Cerebellar cortex (tissue), 1 donor: ENCODE results near the gene EMILIN3.

Experiments
- DNase-seq: peaks from one replicate; pipeline ENCODE4 v3.0.0-alpha.2; 2015; ENCODE audit warnings: low spot score

EMILIN3 gene

GRCh38 chr20:41344938-41345728 is 21.5 kb downstream of the EMILIN3 start:
- DNase-seq: no peak

DNA sequence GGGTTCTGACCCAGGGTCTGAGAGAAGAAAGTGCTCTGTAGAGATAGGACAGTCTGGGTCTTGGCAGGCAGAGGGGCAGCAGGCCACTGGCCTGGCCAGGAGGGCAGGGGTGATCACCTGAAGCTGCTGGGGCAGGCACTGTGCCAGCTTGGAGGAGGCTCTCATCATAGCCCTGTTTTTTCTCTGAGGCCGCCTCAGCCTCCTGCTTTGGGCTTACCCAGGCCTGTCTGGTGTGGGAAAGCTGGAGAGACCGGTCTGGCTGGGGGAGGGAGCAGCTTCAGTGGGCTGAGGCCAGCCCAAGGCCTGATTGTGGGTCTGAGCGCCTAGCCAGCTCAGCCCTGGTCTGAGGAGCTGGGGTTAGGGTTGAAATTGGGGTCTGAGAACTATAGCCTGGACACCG is 22.1 kb downstream of the EMILIN3 start:
- no peak for DNase-seq

- no peak for DNase-seq
These were observed 23.8 kb downstream of the EMILIN3 start for GRCh38 chr20:41342474-41343464.

DNA sequence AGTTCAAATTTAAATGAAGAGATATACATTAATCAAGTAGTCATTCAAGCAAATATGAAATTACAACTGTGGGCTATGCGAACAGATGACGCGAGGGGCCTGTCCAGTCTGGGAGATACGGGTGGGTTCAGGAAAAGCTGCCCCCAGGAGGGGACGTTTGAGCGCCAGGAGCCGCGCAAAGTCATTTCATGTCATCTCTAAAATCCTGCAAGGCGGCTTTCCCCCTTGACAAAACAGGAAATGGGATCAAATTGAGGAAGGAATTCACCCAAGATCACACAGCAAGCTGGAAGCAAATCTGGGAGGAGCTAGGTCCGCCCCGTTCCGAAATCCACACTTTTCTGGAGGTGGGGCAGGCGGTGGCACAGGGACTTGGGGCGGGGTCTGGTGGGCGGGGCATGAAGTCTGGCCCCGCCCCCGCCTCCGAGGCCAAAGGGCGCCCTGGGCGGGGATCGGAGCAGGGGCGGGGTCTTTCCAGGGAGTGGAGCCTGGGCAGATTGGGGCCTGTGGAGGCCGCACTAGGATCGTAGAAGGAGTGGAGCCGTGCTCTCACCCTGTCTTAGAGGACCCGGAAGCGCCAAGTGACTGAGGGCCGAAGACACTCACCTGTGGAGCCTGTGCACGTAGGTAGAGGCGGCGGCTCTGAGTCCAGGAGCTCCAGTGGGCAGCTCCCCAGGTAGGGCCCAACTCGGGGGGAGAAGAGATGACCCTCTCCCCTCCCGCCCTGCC is 26.1 kb downstream of the EMILIN3 start, which contains the start of gene LPIN3:
TSS of gene LPIN3 (plus strand) at position 495 of the 729 bp plus-strand sequence. CDS start 4,983 bp downstream, outside the sequence.
- peak; percentile 74 for DNase-seq

GRCh38 chr20:41339957-41340326 is 26.7 kb downstream of the EMILIN3 start:
- DNase-seq: peak; percentile 79

- DNase-seq: no peak
These were observed 29.7 kb downstream of the EMILIN3 start for GRCh38 chr20:41336711-41337492.

DNA sequence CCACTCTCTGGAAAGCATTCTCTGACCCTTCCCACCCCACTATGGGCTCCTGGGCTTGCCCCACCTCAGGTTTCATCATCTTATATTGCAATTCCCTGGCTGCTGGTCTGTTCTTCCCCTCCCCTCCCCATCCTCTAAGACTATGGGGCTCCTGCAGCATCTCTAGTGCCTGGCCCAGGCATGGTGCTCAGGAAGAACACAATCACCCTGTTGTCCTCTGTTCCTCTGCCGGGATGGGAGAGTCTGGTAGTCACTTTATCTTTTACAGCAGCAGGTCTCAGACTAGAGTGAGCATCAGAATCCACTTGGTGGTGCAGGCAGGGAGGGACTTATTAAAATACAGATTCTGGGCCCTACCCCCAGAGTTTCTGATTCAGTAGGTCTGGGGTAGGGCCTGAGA is 31.0 kb downstream of the EMILIN3 start:
- DNase-seq: no peak

GRCh38 chr20:41334443-41335421 is 31.9 kb downstream of the EMILIN3 start:
- DNase-seq: no peak

DNA sequence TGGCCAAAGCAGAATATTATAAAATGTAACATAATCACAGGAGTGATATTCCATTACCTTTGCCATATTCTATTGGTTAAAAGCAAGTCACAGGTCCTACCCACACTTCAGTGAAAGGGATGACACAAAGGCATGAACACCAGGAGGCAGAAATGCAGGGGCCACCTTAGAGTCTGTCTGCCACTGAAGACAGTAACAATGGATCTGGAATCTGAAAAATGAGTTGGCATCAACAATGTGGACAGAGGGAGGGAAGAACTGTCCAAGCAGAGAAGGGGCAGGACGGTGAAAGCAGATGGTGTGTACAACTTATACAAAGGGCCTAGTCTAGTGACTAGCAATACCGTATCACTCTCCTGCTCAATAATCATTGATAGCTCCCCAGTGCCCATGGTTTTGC is 32.6 kb downstream of the EMILIN3 start:
- no peak for DNase-seq

DNA sequence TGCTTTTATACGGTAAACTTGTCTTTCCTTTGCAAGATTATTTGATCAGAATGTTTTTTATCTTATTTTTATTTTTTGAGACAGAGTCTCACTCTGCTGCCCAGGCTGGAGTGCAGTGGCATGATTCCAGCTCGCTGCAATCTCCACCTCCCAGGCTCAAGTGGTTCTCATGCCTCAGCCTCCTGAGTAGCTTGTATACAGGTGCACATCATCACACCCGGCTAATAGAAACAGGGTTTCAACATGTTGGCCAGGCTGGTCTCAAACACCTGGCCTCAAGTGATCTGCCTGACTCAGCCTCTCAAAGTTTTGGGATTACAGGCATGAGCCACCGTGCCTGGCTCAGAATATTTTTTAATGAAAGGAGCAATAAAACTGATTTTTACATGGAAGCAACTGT is 34.9 kb downstream of the EMILIN3 start:
- no peak for DNase-seq

GRCh38 chr20:41330941-41331340 is 35.7 kb downstream of the EMILIN3 start:
- no peak for DNase-seq

DNA sequence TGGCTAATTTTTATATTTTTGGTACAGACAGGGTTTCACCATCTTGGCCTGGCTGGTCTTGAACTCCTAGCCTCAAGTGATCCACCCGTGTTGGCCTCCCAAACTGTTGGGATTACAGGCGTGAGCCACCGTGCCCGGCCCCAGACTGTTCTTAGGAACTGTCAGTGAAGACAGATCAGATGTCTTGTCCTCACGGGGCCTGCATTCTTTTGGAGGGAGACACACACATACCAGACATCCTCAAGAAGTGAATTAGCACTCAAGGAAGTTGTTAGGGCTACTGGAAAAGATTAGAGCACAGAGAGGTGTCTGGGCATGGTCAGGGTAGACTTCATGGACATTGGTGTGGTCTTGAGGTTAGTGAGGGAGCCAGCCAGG is 36.3 kb downstream of the EMILIN3 start:
- DNase-seq: no peak

DNA sequence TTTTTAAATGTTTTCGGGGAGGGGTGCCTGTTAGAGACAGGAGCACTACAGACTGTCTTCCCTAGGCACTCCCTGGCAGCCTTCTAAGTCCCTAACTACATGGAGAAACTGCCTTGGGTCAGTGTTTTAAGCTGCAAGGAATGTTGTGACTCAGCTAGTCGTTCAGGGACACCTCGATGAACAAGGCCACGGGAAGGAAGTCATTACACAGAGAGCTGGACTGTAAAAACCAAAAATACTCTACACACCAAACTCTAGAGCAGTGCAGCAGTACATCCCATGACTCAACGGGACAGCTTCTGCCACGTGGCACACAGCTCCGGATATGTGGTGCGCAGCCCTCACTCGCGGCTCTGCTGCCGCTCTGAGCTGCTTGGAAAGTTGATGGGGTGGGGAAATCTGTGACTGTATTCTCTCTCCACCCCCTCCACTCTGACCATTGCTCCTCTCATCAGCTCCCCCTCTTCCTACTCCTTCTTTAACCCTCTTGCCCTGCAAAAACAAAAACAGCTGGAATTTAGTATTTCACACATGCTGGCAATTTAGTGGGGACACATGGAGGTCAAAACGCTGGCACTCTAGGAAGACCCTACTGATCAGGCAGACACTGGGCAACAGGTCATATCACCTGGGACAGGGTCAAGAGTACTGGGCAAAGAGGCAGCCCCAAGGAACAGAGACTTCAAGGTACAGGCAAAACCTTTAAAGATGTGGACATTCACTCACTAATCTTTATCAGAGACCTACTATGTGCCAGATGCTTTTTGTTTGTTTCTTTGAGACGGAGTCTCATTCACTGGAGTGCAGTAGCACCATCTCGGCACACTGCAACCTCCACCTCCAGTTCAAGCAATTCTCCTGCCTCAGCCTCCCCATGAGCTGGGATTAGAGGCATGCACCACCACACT is 36.9 kb downstream of the EMILIN3 start:
- DNase-seq: peak; percentile 78

DNA sequence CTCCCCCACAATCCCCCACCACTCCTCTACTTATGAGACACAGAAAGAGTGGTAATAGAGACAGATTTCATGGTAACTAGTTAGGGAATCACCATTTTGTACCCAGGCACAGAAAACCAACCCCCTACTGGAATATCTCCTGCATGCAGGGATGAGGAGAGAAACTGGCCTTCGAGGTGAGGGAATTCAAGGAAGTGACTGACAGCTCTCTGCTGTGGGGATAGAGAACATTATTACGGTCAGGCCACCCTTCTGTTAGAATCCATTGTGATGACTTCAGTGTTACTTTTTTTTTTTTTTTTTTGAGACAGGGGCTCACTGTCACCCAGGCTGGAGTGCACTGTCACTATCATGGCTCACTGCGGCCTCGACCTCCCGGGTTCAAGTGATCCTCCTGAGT is 39.4 kb downstream of the EMILIN3 start:
- DNase-seq: no peak

- DNase-seq: no peak
These were observed 45.6 kb downstream of the EMILIN3 start for GRCh38 chr20:41320976-41321375.

GRCh38 chr20:41320441-41320840 is 46.2 kb downstream of the EMILIN3 start:
- no peak for DNase-seq

DNA sequence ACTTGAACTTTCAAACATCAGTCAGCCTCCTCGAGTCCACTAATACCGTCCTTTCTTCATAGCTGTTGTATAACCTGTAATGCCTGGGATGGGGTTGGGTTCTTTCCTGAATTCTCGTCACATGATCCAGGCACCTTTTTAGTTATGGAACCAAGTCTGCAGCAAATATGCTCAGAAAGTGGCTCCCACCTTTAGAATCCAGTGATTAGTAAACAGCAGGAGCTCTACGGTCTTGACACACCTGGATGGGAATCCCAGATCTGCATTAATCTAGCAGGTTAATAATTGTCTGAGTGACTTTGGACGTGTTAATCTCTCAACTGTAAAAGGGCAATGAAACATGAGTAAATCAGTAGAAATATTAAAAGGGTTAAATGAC is 48.4 kb downstream of the EMILIN3 start:
- no peak for DNase-seq

- peak; percentile 95 for DNase-seq
These were observed 48.9 kb downstream of the EMILIN3 start, which contains the start of gene ZHX3 for GRCh38 chr20:41317546-41318270. Gene ZHX3 (minus strand): TSS chr20:41317731. CDS start chr20:41204916, 112,815 bp downstream.
